OCI-LY3 (cell line): ENCODE measurements around the gene MINDY4B.

Experiments
- EZH2phosphoT487 ChIP-seq: fragments of 200-600 bp; shearing (Covaris generic); IDR thresholded peaks from 2 replicates; pipeline ENCODE4 v1.6.1; 2018; ENCODE audit warnings: antibody characterized with exemption, mixed run types, low read depth
- TF ChIP-seq, protein P1 (sequence below): fragments of 200-600, 300-600 bp; sonication (generic); IDR thresholded peaks from 2 replicates; pipeline ENCODE4 v1.5.1; 2014; ENCODE audit warnings: antibody characterized with exemption, low read length, low read depth

DNA sequence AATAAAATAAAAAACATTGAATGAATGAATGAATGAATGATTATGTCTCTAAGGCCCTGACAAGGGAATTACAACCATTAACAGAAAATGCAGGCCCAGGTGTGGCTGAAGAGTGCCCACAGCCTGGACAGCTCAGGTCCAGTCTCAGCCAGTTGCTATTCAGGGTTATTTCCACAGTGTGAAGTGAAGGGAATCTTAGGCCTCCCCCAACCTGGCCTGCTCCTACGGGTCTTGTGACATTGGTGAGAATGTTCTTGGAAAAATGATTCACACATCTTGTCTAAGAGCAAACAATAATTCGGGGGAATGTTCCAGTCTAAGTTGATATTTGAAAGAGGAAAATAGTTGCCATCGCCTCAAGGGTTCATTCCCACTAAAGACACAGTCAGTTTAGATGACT lies 37.0 kb downstream of the MINDY4B start:
- TF ChIP-seq, protein P1, sequence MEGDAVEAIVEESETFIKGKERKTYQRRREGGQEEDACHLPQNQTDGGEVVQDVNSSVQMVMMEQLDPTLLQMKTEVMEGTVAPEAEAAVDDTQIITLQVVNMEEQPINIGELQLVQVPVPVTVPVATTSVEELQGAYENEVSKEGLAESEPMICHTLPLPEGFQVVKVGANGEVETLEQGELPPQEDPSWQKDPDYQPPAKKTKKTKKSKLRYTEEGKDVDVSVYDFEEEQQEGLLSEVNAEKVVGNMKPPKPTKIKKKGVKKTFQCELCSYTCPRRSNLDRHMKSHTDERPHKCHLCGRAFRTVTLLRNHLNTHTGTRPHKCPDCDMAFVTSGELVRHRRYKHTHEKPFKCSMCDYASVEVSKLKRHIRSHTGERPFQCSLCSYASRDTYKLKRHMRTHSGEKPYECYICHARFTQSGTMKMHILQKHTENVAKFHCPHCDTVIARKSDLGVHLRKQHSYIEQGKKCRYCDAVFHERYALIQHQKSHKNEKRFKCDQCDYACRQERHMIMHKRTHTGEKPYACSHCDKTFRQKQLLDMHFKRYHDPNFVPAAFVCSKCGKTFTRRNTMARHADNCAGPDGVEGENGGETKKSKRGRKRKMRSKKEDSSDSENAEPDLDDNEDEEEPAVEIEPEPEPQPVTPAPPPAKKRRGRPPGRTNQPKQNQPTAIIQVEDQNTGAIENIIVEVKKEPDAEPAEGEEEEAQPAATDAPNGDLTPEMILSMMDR: no peak
- no peak for TF ChIP-seq EZH2phosphoT487
